GM18861 (cell line): ENCODE data around the gene RPRD2.
"Not testable (repeated sequence)": the region's sequence is repeated elsewhere in the genome, so short reads cannot be mapped to it uniquely, and the experiment has no call there.

Source experiments
- ATAC-seq: cut with Tn5 transposase; IDR thresholded peaks from one replicate; pipeline ENCODE4 v1.9.1; 2021; ENCODE audit not compliant: unreplicated experiment

The RPRD2 gene

GRCh38 chr1:150363426-150364230 lies at the start of gene RPRD2:
Gene RPRD2, plus strand, starts transcription at chr1:150364147. Its CDS starts 568 bp downstream, at chr1:150364715.
- peak; percentile 63 for ATAC-seq

- ATAC-seq, result not testable (repeated sequence)
These were observed 49.3 kb upstream of the RPRD2 start for GRCh38 chr1:150314691-150315090.

- ATAC-seq, result no peak
These were observed 43.3 kb upstream of the RPRD2 start for GRCh38 chr1:150320667-150320978.

GRCh38 chr1:150321826-150322166 lies 42.2 kb upstream of the RPRD2 start:
- no peak for ATAC-seq

- no peak for ATAC-seq
These were observed 41.6 kb upstream of the RPRD2 start for GRCh38 chr1:150322310-150322709.

- no peak for ATAC-seq
These were observed 31.2 kb upstream of the RPRD2 start for GRCh38 chr1:150332651-150333290.

GRCh38 chr1:150346316-150346715 lies 17.6 kb upstream of the RPRD2 start:
- no peak for ATAC-seq

GRCh38 chr1:150352866-150353265 lies 11.1 kb upstream of the RPRD2 start:
- ATAC-seq, result no peak

- ATAC-seq, result peak; percentile 1
These were observed 1.1 kb upstream of the RPRD2 start for GRCh38 chr1:150362721-150363425.

- no peak for ATAC-seq
These were observed 470 bp downstream of the RPRD2 start for GRCh38 chr1:150364231-150365003.

GRCh38 chr1:150365941-150366340 lies 2.0 kb downstream of the RPRD2 start:
- no peak for ATAC-seq

- ATAC-seq, result no peak
These were observed 2.7 kb downstream of the RPRD2 start for GRCh38 chr1:150366416-150367296.

GRCh38 chr1:150371110-150371509 lies 7.2 kb downstream of the RPRD2 start:
- ATAC-seq, result no peak

- no peak for ATAC-seq
These were observed 8.6 kb downstream of the RPRD2 start for GRCh38 chr1:150372580-150372979.

GRCh38 chr1:150376110-150376509 lies 12.2 kb downstream of the RPRD2 start:
- ATAC-seq, result no peak

GRCh38 chr1:150383631-150384324 lies 19.8 kb downstream of the RPRD2 start:
- ATAC-seq, result no peak

- no peak for ATAC-seq
These were observed 21.8 kb downstream of the RPRD2 start for GRCh38 chr1:150385537-150386445.

GRCh38 chr1:150386592-150386991 lies 22.6 kb downstream of the RPRD2 start:
- ATAC-seq, result no peak

- no peak for ATAC-seq
These were observed 23.3 kb downstream of the RPRD2 start for GRCh38 chr1:150387200-150387599.
